ENCODE results near the gene DNAH1.

DNA sequence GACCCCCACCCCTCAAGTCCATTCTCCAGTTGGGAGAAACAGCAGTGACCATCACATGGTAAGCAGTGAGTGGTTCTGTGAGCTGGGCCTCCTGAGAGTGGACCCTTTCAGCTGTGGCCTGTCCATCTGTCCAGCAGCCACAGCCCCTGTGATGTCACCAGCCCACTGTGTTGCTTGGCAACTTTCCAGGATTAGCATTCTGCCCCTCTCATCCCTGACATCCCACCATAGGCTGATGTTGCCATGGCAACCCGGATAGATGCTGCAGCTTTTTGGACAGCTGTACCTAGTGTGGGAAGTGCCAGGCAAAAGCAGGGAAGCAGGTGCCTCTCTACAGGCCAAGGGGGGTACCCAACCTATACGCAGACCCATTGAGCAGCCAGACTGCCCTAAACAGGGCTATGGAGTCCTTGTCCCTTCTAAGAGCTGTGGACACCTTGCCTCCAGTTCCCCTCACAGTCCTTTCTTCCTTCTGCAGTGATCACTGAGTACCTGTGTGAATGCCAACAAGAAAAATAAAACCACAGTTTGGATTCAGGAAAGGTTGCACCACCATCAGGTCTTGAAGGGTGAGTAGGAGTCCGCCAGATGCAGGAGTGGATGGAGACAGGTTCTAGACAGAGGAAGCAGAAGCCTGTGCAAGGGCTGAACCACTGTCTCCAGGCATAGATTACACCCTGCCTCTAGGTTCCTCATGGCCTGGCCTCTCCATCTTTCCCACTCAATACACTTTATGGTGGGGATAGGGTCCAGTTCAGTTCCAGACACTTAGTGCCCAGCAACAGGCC is at the start of gene DNAH1:
- TF ChIP-seq, protein P1, sequence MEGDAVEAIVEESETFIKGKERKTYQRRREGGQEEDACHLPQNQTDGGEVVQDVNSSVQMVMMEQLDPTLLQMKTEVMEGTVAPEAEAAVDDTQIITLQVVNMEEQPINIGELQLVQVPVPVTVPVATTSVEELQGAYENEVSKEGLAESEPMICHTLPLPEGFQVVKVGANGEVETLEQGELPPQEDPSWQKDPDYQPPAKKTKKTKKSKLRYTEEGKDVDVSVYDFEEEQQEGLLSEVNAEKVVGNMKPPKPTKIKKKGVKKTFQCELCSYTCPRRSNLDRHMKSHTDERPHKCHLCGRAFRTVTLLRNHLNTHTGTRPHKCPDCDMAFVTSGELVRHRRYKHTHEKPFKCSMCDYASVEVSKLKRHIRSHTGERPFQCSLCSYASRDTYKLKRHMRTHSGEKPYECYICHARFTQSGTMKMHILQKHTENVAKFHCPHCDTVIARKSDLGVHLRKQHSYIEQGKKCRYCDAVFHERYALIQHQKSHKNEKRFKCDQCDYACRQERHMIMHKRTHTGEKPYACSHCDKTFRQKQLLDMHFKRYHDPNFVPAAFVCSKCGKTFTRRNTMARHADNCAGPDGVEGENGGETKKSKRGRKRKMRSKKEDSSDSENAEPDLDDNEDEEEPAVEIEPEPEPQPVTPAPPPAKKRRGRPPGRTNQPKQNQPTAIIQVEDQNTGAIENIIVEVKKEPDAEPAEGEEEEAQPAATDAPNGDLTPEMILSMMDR (IDR thresholded peaks at IDR 0.05 in 2 of 3, conservative IDR thresholded peaks at IDR 0.05 in 1 of 3; ENCODE audit: borderline replicate concordance in 1 of 3, insufficient read depth in 1 of 3, low read depth in 2 of 3, low read length in 2 of 3) = no peak
- TF ChIP-seq CEBPB (IDR thresholded peaks at IDR 0.05; ENCODE audit: low read depth) = no peak
